Colonic mucosa (tissue), 4 donors: ENCODE results near the gene CNOT6. TPM values are rescaled to one million over a fixed set of nuclear protein-coding genes. Genes with fewer than 3 reads are reported as not detected.
"Not testable (repeated sequence)": the region's sequence is repeated elsewhere in the genome, so short reads cannot be mapped to it uniquely, and the experiment has no call there.

Experiments
- DNase-seq: peaks from one replicate; pipeline ENCODE4 v3.0.0-alpha.2; 2020
- H3K27ac ChIP-seq: fragments of 200-600 bp; one replicate; pipeline ENCODE4 v1.8.0; 2021
- H3K27me3 ChIP-seq: fragments of 200-600 bp; one replicate; pipeline ENCODE4 v1.8.0; 2021
- H3K36me3 ChIP-seq: fragments of 200-600 bp; one replicate; pipeline ENCODE4 v1.8.0; 2021
- H3K4me1 ChIP-seq: fragments of 200-600 bp; one replicate; pipeline ENCODE4 v1.8.0; 2021; ENCODE audit warnings: mild to moderate bottlenecking
- H3K4me3 ChIP-seq: fragments of 200-600 bp; one replicate; pipeline ENCODE4 v1.8.0; 2021
- H3K9ac ChIP-seq, 2 donors: one replicate each; pipeline ENCODE4 v1.7.0; 2013; ENCODE audit warnings: control low read depth in 2 of 2, low read depth in 2 of 2, low read length in 2 of 2
- H3K9me3 ChIP-seq: fragments of 200-600 bp; one replicate; pipeline ENCODE4 v1.8.0; 2021
- intact Hi-C: fragments of 100-400 bp; cut with DNase I; formaldehyde crosslinking; loops from one replicate; pipeline ENCODE4 v1.14.1; 2022
- total RNA-seq, 2 donors: library from RNA; stranded (reverse); fragmentation: NEBNext Ultra II Directional in 1 of 2; extraction: Animal tissue kit (Norgen Biotek cat#: 25700) in 1 of 2; gene quantifications; one replicate each; pipeline ENCODE4 v1.2.1, GENCODE V29; 2021
- TF ChIP-seq, protein P1 (sequence below): fragments of 200-600 bp; IDR thresholded peaks from one replicate; pipeline ENCODE4 v1.8.0; 2022; ENCODE audit warnings: antibody characterized with exemption, mild to moderate bottlenecking
- donor health status: healthy.
- donor health status: DM: no; HTN: no; CAD: no.
- donor health status: DM: no; HTN: no; CAD: no.

CNOT6 gene
- total RNA-seq, 2 donors from 2014 or later, result 35.5 to 38.2 TPM

DNA sequence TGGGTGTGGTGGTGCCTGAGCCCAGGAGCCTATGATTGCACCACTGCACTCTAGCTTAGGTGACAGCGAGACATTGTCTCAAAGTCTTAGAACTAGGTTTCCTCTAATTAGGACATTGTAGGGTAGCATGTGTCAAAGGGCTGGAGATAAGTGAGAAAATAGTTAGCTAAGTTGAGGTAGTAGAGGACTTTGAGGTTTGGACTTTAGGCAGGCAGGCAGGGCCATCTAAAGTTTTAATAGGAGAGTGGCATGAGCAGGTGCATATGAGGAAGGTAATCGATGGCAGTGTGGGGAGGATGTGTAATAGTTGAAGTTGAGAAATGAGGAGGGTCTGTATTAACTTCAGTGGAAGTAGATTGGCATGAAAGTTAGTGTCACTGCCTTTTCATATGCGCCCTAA, 21.1 kb downstream of the CNOT6 start:
- no peak for DNase-seq
- Histone ChIP-seq H3K9ac (no peak overlapping the region), H3K4me3 (no peak overlapping the region), H3K4me1 (no peaks in the 10 kb centered on the region), H3K36me3 (no peaks in the 10 kb centered on the region), H3K27me3 (no peaks in the 10 kb centered on the region), H3K9me3 (no peaks in the 10 kb centered on the region), H3K27ac (no peak overlapping the region)
- intact Hi-C loops, result no loop called here
- TF ChIP-seq, protein P1, sequence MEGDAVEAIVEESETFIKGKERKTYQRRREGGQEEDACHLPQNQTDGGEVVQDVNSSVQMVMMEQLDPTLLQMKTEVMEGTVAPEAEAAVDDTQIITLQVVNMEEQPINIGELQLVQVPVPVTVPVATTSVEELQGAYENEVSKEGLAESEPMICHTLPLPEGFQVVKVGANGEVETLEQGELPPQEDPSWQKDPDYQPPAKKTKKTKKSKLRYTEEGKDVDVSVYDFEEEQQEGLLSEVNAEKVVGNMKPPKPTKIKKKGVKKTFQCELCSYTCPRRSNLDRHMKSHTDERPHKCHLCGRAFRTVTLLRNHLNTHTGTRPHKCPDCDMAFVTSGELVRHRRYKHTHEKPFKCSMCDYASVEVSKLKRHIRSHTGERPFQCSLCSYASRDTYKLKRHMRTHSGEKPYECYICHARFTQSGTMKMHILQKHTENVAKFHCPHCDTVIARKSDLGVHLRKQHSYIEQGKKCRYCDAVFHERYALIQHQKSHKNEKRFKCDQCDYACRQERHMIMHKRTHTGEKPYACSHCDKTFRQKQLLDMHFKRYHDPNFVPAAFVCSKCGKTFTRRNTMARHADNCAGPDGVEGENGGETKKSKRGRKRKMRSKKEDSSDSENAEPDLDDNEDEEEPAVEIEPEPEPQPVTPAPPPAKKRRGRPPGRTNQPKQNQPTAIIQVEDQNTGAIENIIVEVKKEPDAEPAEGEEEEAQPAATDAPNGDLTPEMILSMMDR, result no peak

DNA sequence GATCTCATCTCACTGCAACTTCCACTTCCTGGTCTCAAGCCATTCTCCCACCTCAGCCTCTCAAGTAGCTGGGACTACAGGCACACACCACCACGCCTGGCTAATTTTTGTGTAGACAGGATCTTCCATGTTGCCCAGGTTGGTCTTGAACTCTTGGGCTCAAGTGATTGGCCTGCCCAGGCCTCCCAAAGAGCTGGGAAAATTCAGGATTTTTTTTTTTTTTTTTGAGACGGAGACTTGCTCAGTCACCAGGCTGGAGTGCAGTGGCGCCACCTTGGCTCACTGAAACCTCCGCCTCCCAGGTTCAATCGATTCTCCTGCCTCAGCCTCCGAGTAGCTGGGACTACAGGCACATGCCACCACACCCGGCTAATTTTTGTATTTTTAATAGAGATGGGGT, 21.8 kb downstream of the CNOT6 start:
- DNase-seq, H3K9ac ChIP-seq, intact Hi-C loops, H3K36me3 ChIP-seq, H3K4me3 ChIP-seq, H3K27ac ChIP-seq, H3K9me3 ChIP-seq, H3K4me1 ChIP-seq, H3K27me3 ChIP-seq: not testable (repeated sequence)

DNA sequence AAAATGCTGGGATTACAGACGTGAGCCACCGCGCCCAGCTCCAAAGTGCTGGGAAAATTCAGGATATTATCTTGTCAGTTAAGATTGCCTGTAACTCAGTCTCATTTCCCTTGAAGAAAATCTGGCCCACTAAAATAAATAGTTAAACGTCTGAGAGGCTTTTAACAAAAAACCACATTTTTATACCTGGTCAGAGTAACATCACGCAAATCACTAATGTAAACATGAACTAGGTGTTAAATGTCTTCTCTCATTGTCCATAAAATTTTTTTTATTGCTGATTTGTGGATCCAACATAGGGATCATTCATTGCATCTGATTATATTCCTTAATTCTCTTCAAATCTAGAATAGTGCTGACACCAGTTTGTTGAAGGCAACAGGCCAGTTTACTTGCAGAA, 22.3 kb downstream of the CNOT6 start:
- no peak overlapping the region for H3K9ac ChIP-seq
- no peak for DNase-seq
- no peaks in the 10 kb centered on the region for H3K36me3 ChIP-seq
- no peak overlapping the region for H3K27ac ChIP-seq
- TF ChIP-seq, protein P1, result no peak
- no peaks in the 10 kb centered on the region for H3K4me1 ChIP-seq
- H3K9me3 ChIP-seq, result no peaks in the 10 kb centered on the region
- intact Hi-C loops, result no loop called here
- no peaks in the 10 kb centered on the region for H3K27me3 ChIP-seq
- no peak overlapping the region for H3K4me3 ChIP-seq

DNA sequence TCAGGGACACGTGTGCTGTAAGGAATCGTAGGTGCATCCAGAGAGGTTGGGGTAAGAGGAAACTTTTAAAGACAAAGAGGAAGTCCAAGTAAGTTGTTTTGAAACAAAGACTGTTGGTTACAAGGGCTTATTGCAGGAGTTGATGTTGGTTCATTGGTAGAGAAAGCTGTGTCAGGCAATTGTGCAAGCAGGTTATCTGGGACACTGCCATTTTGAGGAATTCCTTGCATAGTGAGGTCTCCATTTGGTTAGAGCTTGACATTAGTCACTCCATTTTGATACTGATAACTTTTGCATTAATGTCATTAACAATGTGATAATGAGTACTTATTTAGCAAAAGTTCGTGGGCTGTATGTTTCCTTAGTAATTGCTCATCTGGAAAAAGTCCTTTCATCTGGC, 24.9 kb downstream of the CNOT6 start:
- intact Hi-C loops, result no loop called here
- DNase-seq, result no peak
- no peak overlapping the region for H3K9ac ChIP-seq
- TF ChIP-seq, protein P1, result no peak
- H3K4me3 ChIP-seq, result no peak overlapping the region
- no peaks in the 10 kb centered on the region for H3K27me3 ChIP-seq
- no peak overlapping the region for H3K27ac ChIP-seq
- H3K4me1 ChIP-seq, result no peaks in the 10 kb centered on the region
- no peaks in the 10 kb centered on the region for H3K9me3 ChIP-seq
- no peaks in the 10 kb centered on the region for H3K36me3 ChIP-seq

DNA sequence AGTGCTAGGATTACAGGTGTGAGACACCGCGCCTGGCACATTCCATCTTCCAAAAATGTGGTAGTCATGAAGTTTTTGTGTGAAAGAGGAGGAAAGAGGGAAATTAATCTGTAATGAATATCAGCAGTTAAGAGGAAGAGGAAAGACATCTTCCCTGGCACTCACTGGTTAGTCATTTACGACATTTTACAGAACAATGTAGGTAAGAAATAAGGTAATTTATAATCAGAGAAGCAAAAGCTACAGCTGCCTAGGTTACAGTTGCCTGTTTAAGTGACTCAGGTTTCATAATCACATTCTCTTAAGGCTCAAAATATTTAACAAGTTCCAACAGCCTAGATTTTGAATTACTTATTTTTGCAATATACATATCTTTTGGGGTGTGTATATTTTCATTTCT, 26.9 kb downstream of the CNOT6 start:
- H3K9ac ChIP-seq, result no peak overlapping the region
- no peaks in the 10 kb centered on the region for H3K36me3 ChIP-seq
- TF ChIP-seq, protein P1, result no peak
- DNase-seq, result no peak
- no peaks in the 10 kb centered on the region for H3K27me3 ChIP-seq
- H3K4me3 ChIP-seq, result no peak overlapping the region
- intact Hi-C loops, result no loop called here
- no peaks in the 10 kb centered on the region for H3K9me3 ChIP-seq
- no peaks in the 10 kb centered on the region for H3K4me1 ChIP-seq
- H3K27ac ChIP-seq, result no peak overlapping the region

DNA sequence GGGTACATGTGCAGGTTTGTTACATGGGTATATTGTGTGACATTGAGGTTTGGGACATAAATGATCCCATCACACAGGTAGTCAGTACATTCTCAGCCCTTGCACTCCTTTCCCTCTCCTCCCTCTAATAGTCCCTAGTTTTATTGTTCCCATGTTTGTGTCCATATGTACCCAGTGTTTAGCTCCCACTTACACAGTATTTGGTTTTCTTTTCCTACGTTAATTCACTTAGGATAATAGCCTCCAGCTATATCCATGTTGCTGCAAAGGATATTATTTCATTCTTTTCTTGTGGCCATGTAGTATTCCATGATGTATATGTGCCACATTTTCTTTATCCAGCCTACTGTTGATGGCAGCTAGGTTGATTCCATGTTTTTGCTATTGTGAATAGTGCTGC, 27.4 kb downstream of the CNOT6 start:
- no peaks in the 10 kb centered on the region for H3K27me3 ChIP-seq
- intact Hi-C loops, result no loop called here
- no peak overlapping the region for H3K4me3 ChIP-seq
- no peaks in the 10 kb centered on the region for H3K9me3 ChIP-seq
- TF ChIP-seq, protein P1, result no peak
- no peak overlapping the region for H3K9ac ChIP-seq
- H3K27ac ChIP-seq, result no peak overlapping the region
- no peak for DNase-seq
- H3K36me3 ChIP-seq, result no peaks in the 10 kb centered on the region
- H3K4me1 ChIP-seq, result no peaks in the 10 kb centered on the region
